Stomach (tissue), 9 donors: ENCODE measurements around the gene TLE2. TPM values are rescaled to one million over a fixed set of nuclear protein-coding genes. Genes with fewer than 3 reads are reported as not detected.

ENCODE experiments used
- DNase-seq, 2 donors: peaks; one replicate each; pipeline versions ENCODE4 v3.0.0 to v3.0.0-alpha.2; 2013 to 2019
- H3K27ac ChIP-seq, 5 donors: fragments of 200-600 bp in 4 of 5; sonication (generic) in 4 of 5; one replicate each; pipeline ENCODE4 v1.5.1; 2013 to 2019; ENCODE audit warnings: mild to moderate bottlenecking in 1 of 5, moderate library complexity in 1 of 5
- H3K27me3 ChIP-seq, 3 donors: fragments of 200-600 bp; sonication (generic); one replicate each; pipeline ENCODE4 v1.5.1; 2017 to 2019; ENCODE audit warnings: mixed run types in 1 of 3
- H3K36me3 ChIP-seq, 4 donors: fragments of 200-600 bp; sonication (generic); 1 replicate in 3 of 4; 2 replicates in 1 of 4; pipeline ENCODE4 v1.5.1; 2016 to 2019
- H3K4me1 ChIP-seq, 4 donors: fragments of 200-600 bp; sonication (generic); one replicate each; pipeline ENCODE4 v1.5.1; 2016 to 2019
- H3K4me3 ChIP-seq, 4 donors: fragments of 200-600 bp; sonication (generic) in 3 of 4; one replicate each; pipeline ENCODE4 v1.5.1; 2016 to 2019; ENCODE audit warnings: mild to moderate bottlenecking in 1 of 4
- H3K9me3 ChIP-seq, 4 donors: fragments of 200-600 bp; sonication (generic); one replicate each; pipeline ENCODE4 v1.5.1; 2016 to 2019
- EP300 ChIP-seq: sonication (generic); formaldehyde crosslinking; IDR thresholded peaks from one replicate; pipeline ENCODE4 v1.6.1; 2017; ENCODE audit warnings: antibody characterized with exemption
- POLR2A ChIP-seq, 4 donors: fragments of 450-650 bp; IDR thresholded peaks; one replicate each; pipeline ENCODE4 v1.6.1; 2016; ENCODE audit warnings: antibody characterized with exemption in 4 of 4, control low read depth in 2 of 4, mild to moderate bottlenecking in 1 of 4, moderate library complexity in 1 of 4
- POLR2AphosphoS5 ChIP-seq, 3 donors: sonication (generic); formaldehyde crosslinking; IDR thresholded peaks; one replicate each; pipeline ENCODE4 v1.6.1; 2016; ENCODE audit warnings: antibody characterized with exemption in 3 of 3
- WGBS, 5 donors: extraction: QIAGEN DNeasy Blood & Tissue Kit in 3 of 5; methylation state at CpG; one replicate each; pipeline versions ENCODE4 v1.1.5 to v1.1.7; 2013 to 2018; 5-methylcytosine and 5-hydroxymethylcytosine counted together
- intact Hi-C: fragments of 100-400 bp; cut with DNase I; formaldehyde crosslinking; loops from one replicate; pipeline ENCODE4 v1.15.1; 2023; ENCODE audit warnings: low total_unique reads
- polyA plus RNA-seq, 3 donors: library from polyadenylated mRNA; stranded (reverse); fragments of 200-250 nt; gene quantifications; one replicate each; pipeline ENCODE4 v1.2.3, GENCODE V29; 2013
- total RNA-seq, 5 donors: library from RNA; depleted of rRNA; stranded (reverse); fragments of >200 nt; gene quantifications; one replicate each; pipeline versions ENCODE4 v1.1.0 to v1.2.3, GENCODE V29; 2014 to 2016
- TF ChIP-seq, protein P1 (sequence below), 7 experiments: fragments of 450-650 bp in 4 of 7; fragments of 200-600 bp in 3 of 7; sonication (generic) in 3 of 7; IDR thresholded peaks; one replicate each; pipeline ENCODE4 v1.5.1; 2016 to 2019; ENCODE audit warnings: antibody characterized with exemption in 7 of 7, control low read depth in 2 of 7, mild to moderate bottlenecking in 1 of 7
- donor health status: healthy with polysubstance abuse.
- donor health status: Bipolar disorder and iron deficiency.
- donor health status: healthy.

Gene TLE2
- total and polyA plus RNA-seq, 8 donors = 13.8 to 92.9 (median 23.8) TPM

DNA sequence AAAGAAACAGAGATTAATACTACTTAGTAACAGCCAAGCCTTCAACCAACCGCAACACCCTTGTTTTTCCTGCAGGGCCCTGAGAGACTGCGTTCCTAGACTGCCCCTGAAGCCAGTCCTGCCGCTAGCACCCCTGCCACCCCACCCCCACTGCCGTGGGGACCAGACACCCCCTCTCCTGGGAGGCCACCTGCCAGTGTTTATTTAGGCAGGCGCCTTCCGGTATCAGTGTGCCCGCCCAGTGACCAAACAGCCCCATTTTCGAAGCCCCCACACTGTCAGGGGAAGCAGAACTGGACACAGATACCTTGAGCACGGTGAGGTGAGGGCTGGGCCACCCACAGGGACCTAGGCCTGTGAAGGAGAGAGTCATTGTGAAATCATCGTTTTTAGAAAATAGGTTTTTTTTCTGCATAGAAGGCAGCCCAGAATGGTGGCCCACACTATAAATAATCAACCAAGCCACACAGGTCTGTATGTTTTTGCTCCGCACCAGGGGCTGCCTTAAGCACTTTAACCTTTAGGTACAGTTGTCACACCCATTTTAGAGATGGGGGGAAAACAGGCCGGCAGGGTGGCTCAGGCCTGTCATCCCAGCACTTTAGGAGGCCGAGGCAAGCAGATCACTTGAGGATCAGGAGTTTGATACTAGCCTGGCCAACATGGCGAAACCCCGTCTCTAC, 36.7 kb upstream of the TLE2 start:
- WGBS, 5 donors = 36 to 48% (median 40%) methylated on average over 15 of the region's 15 CpGs
- H3K27me3 ChIP-seq = no peaks in the 10 kb centered on the region
- TF ChIP-seq, protein P1, sequence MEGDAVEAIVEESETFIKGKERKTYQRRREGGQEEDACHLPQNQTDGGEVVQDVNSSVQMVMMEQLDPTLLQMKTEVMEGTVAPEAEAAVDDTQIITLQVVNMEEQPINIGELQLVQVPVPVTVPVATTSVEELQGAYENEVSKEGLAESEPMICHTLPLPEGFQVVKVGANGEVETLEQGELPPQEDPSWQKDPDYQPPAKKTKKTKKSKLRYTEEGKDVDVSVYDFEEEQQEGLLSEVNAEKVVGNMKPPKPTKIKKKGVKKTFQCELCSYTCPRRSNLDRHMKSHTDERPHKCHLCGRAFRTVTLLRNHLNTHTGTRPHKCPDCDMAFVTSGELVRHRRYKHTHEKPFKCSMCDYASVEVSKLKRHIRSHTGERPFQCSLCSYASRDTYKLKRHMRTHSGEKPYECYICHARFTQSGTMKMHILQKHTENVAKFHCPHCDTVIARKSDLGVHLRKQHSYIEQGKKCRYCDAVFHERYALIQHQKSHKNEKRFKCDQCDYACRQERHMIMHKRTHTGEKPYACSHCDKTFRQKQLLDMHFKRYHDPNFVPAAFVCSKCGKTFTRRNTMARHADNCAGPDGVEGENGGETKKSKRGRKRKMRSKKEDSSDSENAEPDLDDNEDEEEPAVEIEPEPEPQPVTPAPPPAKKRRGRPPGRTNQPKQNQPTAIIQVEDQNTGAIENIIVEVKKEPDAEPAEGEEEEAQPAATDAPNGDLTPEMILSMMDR (IDR thresholded peaks at IDR 0.05) = no peak
- TF ChIP-seq POLR2A (IDR thresholded peaks at IDR 0.05) = no peak
- no peak for TF ChIP-seq EP300
- no peaks in the 10 kb centered on the region for H3K36me3 ChIP-seq
- peaks cover 16 to 31% (median 26%) of the 10 kb centered on the region in 4 donors for H3K4me1 ChIP-seq
- no peaks in the 10 kb centered on the region for H3K9me3 ChIP-seq
- H3K4me3 ChIP-seq = no peak overlapping the region
- intact Hi-C loops = no loop called here
- peak overlapping the region in 4 of 5 donors; percentile 24 to 71 (median 56) for H3K27ac ChIP-seq
- DNase-seq = peak; percentile 57 to 92

DNA sequence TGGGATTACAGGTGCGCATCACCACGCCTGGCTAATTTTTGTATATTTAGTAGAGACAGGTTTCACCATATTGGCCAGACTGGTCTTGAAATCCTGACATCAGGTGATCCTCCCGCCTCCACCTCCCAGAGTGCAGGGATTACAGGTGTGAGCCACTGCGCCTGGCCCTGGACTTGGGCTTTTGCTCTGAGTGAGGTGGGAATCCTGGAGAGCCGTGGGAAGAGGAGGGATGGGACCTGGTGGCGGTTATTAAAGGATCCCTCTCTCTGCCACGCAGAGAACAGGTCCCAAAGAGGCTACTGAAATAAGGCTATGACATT, 34.9 kb upstream of the TLE2 start:
- no peak overlapping the region for H3K4me3 ChIP-seq
- no peak for DNase-seq
- H3K27me3 ChIP-seq = no peaks in the 10 kb centered on the region
- peak overlapping the region in 3 of 5 donors; percentile 92 to 99 (median 97) for H3K27ac ChIP-seq
- 93 to 96% (median 95%) methylated on average over 7 of the region's 7 CpGs for WGBS, 5 donors
- intact Hi-C loops = no loop called here
- TF ChIP-seq POLR2AphosphoS5 (IDR thresholded peaks at IDR 0.05) = no peak
- TF ChIP-seq POLR2A (IDR thresholded peaks at IDR 0.05) = no peak
- no peaks in the 10 kb centered on the region for H3K9me3 ChIP-seq
- peaks cover 10 to 17% (median 13%) of the 10 kb centered on the region in 4 donors for H3K36me3 ChIP-seq
- peaks cover 19 to 48% (median 44%) of the 10 kb centered on the region in 4 donors for H3K4me1 ChIP-seq

DNA sequence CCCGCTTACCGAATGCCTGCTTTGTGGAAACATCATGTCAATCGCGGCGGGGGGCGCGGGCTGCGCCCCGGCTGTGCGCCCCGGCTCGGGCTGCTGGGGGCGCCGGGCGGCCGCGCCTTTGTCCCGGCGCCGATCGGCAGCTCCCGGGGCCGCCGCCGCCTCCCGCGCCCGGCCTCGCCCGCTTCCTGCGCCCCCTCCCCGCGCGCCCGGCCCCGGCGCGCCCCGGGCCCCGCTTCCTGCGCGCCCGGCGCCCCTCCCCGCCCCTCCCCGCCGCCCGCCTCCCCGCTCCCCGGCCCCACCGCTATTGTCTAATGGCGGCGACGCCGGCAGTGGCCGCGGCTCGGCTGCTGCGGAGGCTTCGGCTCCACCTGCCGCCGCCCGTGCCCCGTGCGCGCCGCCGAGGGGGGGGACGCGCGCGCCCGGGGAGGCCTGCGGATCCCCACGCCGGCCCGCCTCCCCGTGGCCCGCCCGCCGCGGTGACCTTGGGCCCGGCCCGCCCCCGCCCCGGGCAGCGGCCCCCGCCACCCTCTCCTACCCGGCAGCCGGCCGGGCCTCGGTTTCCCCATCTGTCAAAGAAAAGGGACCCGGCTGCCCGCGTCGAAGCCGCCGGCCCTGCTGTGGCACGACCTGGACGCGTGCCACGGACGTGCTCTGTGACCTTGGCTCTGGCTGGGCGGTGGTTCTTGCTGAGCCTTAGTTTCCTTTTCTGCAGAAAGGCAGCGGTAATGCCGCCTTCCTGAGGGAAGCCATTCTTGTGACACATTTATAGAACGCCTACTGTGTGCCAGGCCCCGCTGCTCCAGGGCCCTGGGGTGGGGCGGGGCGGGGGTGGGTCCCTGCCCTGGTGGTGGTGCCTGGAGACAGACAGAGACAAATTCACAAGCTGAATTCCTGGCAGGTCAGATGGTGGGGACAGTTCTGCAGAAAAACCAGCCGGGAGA, 33.4 kb upstream of the TLE2 start, which contains the start of gene TLE5:
Gene TLE5, minus strand, starts transcription at position 331 of the 941 bp plus-strand sequence. Its CDS starts 295 bp downstream, at position 36.
- DNase-seq = peak; percentile 78 to 89
- whole genome bisulfite sequencing, 5 donors = 1 to 18% (median 3%) methylated on average over 8 to 92 of the region's 111 CpGs
- Histone ChIP-seq H3K4me3 (peak within 1 kb of the TSS; percentile 72 to 81 (median 76)), H3K27ac (peak within 1 kb of the TSS; percentile 93 to 99 (median 97)), H3K4me1 (peaks cover 27 to 64% (median 59%) of the 10 kb centered on the region in 4 donors), H3K27me3 (no peaks in the 10 kb centered on the region), H3K36me3 (peaks cover 14 to 32% (median 28%) of the 10 kb centered on the region in 4 donors), H3K9me3 (no peaks in the 10 kb centered on the region)
- peak in 1 of 3 donors; percentile 22 for TF ChIP-seq POLR2AphosphoS5 (IDR thresholded peaks at IDR 0.05)
- TF ChIP-seq EP300 = no peak
- intact Hi-C loops = no loop called here

DNA sequence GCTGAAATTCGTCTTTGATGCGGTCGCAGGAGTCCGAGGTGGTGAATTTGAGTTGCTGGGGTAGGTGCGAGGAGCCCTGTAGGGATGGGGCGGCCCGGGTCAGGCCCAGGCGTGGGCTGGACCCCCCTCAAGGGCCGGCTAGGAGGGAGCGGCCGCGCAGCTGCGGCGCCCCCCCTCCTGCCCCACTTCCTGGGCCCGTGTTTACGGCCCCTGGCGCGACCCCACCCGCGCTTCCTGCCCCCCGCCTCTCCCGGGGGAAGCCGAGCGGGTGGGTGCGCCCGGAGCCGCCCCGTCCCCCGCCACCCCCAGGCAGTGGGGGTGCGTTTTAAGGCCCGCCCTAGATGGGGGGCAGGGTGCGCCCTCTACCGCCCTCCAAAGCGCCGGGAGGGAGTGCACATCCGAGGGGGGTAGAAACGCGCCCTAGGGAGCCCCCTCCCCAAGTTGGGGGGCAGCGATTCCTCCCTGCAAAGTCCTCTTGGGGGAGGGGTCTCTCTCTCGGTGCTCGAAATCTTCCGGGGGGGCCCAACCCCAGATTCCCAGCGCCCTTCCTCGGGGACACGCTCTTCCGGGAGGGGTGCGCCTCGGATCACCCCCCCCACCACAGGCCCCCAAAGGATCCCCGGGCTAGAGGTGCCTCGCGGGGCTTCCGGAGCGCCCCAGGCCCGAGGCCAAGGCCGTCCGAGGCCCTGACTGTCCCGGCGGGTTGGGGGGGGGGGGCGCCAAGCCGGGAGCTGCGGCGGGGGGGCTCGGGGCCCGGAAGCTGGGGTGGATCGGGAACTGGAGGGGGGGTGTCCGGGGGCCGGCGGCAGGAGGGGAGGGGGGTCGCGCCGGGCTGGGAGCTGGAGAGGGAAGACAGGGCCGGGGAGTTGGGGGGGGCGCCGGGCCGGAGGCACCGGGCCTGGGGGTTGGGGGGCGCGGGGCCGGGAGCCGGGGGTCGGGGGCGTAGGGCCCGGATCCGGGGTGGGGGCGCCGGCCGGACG, 32.4 kb upstream of the TLE2 start:
- Histone ChIP-seq H3K4me3 (peak overlapping the region; percentile 72 to 81 (median 76)), H3K36me3 (peaks cover 24 to 41% (median 38%) of the 10 kb centered on the region in 4 donors), H3K4me1 (peaks cover 37 to 73% (median 69%) of the 10 kb centered on the region in 4 donors), H3K27ac (peak overlapping the region; percentile 93 to 99 (median 97)), H3K27me3 (no peaks in the 10 kb centered on the region), H3K9me3 (no peaks in the 10 kb centered on the region)
- intact Hi-C loops = no loop called here
- 1 to 5% (median 2%) methylated on average over 17 to 88 of the region's 88 CpGs for WGBS, 5 donors
- DNase-seq = peak; percentile 52 to 91
- TF ChIP-seq POLR2A (IDR thresholded peaks at IDR 0.05) = no peak
- TF ChIP-seq EP300 = no peak
- TF ChIP-seq, protein P1 (IDR thresholded peaks at IDR 0.05) = peak in 4 of 7 experiments; percentile 12 to 38 (median 20)
- TF ChIP-seq POLR2AphosphoS5 (IDR thresholded peaks at IDR 0.05) = peak in 2 of 3 donors; percentile 34 to 39
